ENCODE measurements around the gene SETX.

The SETX gene

DNA sequence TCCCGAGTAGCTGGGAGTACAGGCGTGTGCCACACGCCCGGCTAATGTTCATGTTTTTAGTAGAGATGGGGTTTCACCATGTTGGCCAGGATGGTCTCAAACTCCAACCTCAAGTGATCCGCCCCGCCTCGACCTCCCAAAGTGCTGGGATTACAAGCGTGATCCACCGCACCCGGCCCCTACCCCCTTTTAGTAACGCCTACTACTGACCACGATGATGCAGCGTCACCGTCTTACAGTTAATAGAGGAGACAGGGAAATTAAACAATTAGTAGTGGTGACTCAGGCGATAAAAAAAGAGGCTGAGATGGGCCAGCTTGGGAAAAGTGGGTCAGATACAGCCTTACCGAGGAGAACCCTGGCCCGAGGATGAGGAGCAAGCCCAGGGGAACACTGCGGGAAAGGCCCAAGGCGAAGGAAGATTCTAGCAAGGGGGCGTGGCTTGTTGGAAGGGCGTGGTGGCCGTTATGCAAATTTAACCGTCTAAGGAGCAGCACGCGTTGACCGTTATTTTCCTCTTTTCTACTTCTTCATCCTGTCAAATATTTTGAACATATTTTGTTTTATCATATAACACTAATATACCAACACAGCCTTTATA lies 1.6 kb upstream of the SETX start:
- no peak for DNase-seq

DNA sequence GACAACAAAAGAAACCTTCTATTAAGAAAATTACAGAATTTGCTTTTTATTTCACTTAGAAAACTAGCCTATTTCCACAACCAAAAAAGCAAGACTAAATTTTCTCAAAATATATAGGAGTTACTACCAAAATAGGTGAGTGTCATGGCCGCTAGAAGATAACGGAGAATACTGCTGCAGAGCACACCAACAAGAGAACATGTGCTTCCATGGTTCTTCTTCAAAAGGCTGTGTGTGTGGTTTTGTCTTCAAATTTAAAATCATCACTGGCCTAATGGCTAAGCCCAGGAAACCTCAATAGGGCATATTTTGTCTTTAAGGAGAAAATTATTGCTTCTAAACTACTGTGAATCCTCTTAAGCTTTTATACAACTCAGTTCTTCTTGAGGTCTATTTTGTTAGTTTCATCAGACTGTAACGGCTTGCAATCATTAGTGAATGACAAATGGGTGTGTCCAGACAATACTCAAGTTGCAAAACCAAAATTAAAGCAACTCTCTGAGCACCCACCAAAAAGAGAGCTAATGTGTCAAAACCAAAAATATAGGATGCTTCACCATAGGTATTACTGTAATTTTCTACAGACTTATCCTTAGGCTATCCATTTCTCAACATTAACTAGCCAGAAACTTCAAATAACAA lies 3.3 kb downstream of the SETX start:
- DNase-seq = no peak

- DNase-seq = no peak
Observed at GRCh38 chr9:132350861-132351315, 3.9 kb downstream of the SETX start.

DNA sequence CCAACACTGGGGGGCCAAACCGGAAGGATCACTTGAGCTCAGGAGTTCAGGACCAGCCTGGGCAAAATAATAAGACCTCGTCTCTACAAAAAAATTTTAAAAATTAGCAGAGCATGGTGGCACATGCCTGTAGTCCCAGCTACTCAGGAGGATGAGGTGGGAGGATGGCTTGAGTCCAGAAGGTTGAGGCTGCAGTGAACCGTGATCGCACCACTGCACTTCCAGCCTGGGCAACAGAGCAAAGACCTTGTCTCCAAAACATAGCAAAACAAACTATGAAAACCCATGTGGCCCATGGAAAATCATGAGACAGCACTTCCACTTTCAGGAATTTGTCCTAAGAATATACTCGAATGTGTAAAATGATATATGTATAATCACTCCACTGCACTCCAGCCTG lies 6.1 kb downstream of the SETX start:
- no peak for DNase-seq

GRCh38 chr9:132346177-132346576 lies 8.6 kb downstream of the SETX start:
- DNase-seq = no peak

- DNase-seq = no peak
Observed at GRCh38 chr9:132341177-132341840, 13.5 kb downstream of the SETX start.

- no peak for DNase-seq
Observed at GRCh38 chr9:132334364-132334763, 20.4 kb downstream of the SETX start.

- DNase-seq = no peak
Observed at GRCh38 chr9:132333556-132333955, 21.2 kb downstream of the SETX start.

DNA sequence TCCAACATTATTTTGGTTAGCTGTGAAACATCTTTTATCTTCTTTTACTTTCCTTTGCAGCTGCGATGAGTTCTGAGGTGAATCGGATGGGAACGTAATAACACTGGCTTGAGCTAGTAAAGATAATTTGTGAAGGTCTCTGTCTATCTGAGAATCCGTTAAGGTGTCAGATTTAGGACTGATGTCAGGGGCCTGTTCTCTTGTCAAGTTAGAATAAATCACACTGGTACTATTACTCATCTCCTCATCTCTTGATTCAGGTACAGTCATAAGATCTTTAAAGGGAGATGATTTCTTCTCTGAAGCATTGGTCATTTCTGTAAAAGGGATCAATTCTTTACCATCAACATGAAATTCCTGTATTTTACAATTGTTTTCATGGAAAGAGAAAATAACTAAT lies 26.2 kb downstream of the SETX start:
- DNase-seq = no peak

- DNase-seq = no peak
Observed at GRCh38 chr9:132327537-132327936, 27.2 kb downstream of the SETX start.

GRCh38 chr9:132324425-132324824 lies 30.4 kb downstream of the SETX start:
- DNase-seq = peak; percentile 71

DNA sequence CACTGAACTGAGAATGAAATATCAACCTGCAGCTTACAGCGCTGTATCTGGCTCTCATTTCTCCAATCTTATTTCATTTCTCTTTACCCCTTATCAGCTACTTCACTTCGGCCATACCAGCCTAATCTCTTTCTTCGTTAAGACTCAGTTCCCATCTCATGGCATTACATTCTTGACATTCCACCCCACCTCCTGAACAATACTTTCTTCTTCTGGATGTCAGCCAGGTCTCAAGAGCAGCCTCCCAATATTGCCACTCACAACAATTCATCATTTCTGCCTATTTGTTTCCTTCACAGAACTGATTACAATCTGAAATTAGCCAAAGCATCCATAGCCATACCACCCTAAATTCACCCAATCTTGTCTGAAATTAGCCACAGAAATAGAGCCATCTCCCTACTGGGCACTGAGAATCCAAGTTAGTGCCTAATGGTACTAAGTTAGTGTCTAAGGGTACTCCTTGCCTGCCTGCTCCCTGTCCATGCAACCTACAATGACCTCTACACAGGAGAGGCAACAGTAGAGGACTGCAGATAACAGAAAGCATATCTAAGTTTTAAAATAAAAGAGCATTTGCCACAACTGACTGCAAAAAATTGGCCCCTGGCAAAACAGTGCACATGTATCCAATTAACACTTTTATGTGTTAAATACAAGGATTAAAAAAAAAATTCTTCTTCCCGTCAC lies 35.2 kb downstream of the SETX start:
- no peak for DNase-seq

DNA sequence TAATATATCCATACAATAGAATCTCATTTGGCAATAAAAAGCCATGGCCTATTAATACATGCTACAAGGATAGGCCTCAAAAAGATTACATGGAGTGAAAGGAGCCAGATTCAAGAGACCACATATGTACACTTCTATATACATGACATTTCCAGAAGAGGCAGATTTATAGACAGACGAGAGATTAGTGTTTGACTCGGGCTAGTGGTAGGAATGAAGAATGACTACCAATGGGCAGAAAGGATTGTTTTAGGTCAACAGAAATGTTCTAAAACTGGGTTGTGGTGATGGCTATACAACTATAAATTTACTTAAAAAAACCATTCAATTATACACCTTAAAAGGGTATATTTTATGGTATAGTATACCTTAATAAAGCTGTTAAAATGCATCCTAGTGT lies 41.9 kb downstream of the SETX start:
- DNase-seq = no peak

DNA sequence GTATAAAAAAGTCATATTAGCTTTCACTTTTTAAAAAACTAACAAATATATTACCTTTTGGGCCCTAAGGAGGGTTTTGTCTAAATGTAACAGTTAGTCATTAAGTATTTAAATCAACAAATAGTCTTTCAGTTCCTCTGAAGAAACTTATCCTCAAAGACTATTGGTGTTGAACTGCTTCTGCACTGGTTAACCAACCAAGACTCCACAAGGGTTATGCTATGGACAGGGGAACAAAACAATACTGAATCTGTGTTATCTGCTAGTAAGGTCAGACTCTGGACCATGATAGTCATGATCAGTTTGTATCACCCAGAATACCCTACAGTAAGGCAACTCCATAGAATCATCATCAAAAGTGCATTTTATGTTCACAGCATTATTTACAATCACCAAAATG lies 42.4 kb downstream of the SETX start:
- no peak for DNase-seq

GRCh38 chr9:132311978-132312377 lies 42.8 kb downstream of the SETX start:
- DNase-seq = no peak

- DNase-seq = no peak
Observed at GRCh38 chr9:132309056-132309455, 45.7 kb downstream of the SETX start.

DNA sequence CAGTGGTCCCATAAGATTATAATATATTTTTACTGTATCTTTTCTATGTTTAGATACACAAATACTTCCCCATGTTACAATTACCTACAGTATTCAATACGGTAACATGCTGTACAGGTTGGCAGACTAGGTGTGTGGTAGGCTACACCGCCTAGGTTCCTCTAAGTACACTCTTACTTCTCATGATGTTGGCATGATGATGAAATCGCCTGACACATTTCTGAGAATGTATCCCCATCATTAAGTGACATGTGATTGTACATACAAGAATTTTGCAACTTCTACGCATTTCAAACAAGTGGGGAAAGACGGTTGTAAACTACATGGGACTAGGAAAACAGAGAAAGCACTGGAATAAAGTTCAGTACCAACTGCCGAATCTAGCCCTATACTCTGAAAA lies 53.3 kb downstream of the SETX start:
- DNase-seq = no peak

DNA sequence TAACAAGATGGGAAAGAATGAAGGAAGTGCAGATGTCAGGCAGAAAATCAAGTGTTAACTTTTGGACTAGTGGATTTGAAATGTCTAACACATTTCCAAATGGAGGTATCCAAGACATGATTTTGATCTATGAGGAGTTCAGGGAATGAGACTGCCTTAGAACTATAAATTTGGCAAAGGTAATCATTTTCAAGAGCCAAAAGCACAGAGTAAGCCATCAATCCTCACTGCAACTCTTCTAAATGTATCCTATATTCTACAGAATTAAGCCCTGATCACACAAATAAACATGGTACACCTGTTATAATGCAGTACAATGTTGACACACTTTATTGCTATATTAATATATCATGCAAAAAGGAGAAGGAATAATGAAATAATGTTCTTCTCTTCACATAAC lies 55.6 kb downstream of the SETX start:
- no peak for DNase-seq

GRCh38 chr9:132295181-132295580 lies 59.6 kb downstream of the SETX start:
- DNase-seq = no peak

DNA sequence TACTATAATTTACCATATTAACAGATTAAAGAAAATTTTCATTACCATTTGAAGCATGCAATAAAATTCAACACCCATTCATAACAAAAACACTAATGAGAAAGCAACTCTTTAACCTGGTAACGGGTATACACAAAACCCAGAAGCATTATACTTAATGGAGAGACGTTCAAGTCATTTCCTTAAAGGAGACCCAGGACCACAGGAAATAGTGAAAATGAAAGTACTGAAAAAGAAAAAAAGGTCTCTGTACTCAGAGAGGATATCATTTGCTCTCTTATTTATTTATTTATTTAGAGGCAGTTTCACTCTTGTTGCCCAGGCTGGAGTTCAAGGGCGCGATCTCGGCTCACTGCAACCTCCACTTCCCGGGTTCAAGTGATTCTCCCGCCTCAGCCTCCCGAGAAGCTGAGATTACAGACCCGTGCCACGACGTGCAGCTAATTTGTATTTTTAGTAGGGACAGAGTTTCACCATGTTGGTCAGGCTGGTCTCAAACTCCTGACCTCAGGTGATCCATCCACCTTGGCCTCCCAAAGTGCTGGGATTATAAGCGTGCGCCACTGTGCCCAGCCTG lies 61.6 kb downstream of the SETX start:
- DNase-seq = no peak

- DNase-seq = no peak
Observed at GRCh38 chr9:132288966-132289365, 65.8 kb downstream of the SETX start.

- DNase-seq = no peak
Observed at GRCh38 chr9:132288361-132288760, 66.4 kb downstream of the SETX start.

GRCh38 chr9:132287256-132287760 lies 67.5 kb downstream of the SETX start:
- no peak for DNase-seq
